ENCODE data around the gene KDM8. TPM values are rescaled to one million over a fixed set of nuclear protein-coding genes. Genes with fewer than 3 reads are reported as not detected.
A peak's percentile ranks its signal among the peaks of the same experiment; 100 is the strongest.
"Not testable (repeated sequence)": the region's sequence is repeated elsewhere in the genome, so short reads cannot be mapped to it uniquely, and the experiment has no call there.

The KDM8 gene
- total RNA-seq, 2 donors from 2014 or later, result 1.5 to 9.0 TPM

DNA sequence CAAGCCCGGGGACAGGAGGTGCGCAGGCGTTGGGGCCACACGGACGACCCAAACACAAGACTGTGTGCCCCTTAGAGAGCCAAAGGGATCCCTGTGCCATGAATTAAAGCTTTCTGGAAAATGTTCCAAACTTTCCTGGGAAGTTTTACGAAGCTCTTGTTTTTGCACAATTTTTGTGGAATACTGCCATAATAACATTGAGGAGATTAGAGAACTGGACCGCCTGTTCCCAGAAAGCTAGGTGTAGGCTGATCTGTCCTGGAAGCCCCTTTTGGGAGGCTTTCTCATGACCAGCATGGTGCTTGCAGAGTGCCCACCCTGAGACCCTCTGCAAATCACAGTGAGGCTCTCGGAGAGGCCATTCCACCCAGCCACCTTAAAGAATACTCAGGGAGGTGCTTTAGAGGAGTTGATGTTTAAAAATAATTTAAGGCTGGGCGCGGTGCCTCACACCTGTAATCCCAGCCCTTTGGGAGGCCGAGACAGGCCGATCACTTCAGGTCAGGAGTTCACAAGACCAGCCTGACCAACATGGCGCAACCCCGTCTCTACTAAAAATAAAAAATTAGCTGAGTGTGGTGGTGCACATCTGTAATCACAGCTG, 1.1 kb downstream of the KDM8 start:
- TF ChIP-seq, protein P1, sequence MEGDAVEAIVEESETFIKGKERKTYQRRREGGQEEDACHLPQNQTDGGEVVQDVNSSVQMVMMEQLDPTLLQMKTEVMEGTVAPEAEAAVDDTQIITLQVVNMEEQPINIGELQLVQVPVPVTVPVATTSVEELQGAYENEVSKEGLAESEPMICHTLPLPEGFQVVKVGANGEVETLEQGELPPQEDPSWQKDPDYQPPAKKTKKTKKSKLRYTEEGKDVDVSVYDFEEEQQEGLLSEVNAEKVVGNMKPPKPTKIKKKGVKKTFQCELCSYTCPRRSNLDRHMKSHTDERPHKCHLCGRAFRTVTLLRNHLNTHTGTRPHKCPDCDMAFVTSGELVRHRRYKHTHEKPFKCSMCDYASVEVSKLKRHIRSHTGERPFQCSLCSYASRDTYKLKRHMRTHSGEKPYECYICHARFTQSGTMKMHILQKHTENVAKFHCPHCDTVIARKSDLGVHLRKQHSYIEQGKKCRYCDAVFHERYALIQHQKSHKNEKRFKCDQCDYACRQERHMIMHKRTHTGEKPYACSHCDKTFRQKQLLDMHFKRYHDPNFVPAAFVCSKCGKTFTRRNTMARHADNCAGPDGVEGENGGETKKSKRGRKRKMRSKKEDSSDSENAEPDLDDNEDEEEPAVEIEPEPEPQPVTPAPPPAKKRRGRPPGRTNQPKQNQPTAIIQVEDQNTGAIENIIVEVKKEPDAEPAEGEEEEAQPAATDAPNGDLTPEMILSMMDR (IDR thresholded peaks at IDR 0.05), result no peak
- peaks cover 3 to 12% of the 10 kb centered on the region in 2 donors for H3K4me1 ChIP-seq (ENCODE audit: control insufficient read depth in 1 of 2, low read depth in 2 of 2)
- ATAC-seq (ENCODE audit: insufficient number of reproducible peaks, low FRiP score, low read depth), result no peak

GRCh38 chr16:27205423-27206065, 2.2 kb downstream of the KDM8 start:
- Histone ChIP-seq H3K27ac (no peak overlapping the region), H3K27me3 (replicated peaks; ENCODE audit: insufficient read depth) (no peaks in the 10 kb centered on the region), H3K4me1 (ENCODE audit: control insufficient read depth in 1 of 2, low read depth in 2 of 2) (peaks cover 3 to 12% of the 10 kb centered on the region in 2 donors), H3K36me3 (peaks cover 6% of the 10 kb centered on the region), H3K9me3 (no peaks in the 10 kb centered on the region), H3K4me3 (no peak overlapping the region)
- no peak for ATAC-seq (ENCODE audit: insufficient number of reproducible peaks, low FRiP score, low read depth)
- TF ChIP-seq, protein P1 (IDR thresholded peaks at IDR 0.05), result no peak
- no peak for DNase-seq (ENCODE audit: low spot score)

More for the DNA sequence above, 1.1 kb downstream of the KDM8 start:
- DNase-seq (ENCODE audit: low spot score), result no peak
- Histone ChIP-seq H3K27ac (peak overlapping the region; percentile 86 to 89), H3K4me3 (peak overlapping the region; percentile 77), H3K9me3 (no peaks in the 10 kb centered on the region), H3K27me3 (replicated peaks; ENCODE audit: insufficient read depth) (no peaks in the 10 kb centered on the region), H3K36me3 (no peaks in the 10 kb centered on the region)

DNA sequence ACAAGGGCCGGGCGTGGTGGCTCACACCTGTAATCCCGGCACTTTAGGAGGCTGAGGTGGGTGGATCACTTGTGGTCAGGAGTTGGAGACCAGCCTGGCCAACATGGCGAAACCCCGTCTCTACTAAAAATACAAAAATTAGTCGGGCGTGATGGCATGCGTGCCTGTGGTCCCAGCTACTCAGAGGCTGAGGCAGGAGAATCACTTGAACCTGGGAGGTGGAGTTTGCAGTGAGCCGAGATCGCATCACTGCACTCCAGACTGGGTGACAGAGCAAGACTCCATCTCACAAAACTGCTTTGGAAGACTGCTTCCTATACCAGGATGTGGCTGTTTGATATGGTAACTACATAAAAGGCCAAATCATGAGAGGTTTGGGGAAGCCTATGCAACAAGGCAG, 3.8 kb downstream of the KDM8 start:
- H3K36me3 ChIP-seq; H3K27me3 ChIP-seq (replicated peaks; ENCODE audit: insufficient read depth): not testable (repeated sequence)

DNA sequence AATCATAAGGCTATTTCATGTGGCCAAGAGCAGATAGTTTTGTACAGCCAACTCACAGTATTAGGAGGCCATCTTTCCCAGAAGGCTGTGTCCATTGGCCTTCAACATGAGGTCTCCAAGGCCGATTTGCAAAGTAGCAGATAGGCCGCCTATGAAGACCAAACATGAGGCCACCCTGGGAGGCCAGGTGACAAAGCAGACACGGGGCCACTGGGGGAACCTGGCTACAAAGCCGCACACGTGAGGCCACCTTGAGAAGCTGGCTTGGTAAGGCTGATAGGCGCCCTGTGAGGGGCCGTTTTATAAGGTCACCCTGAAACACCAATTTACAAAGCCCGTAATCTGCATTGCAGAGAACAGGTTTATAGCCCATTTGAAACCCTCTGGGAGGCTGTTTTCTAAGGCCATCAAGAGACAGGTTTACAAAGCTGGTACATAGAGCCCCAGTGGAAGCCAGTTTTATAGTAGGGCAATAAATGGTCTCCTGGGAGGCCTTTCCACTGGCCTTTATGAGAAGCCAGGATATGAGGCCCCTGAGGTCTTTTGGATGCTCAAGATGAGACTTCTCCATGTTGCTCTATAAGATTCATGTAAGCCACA, 4.9 kb downstream of the KDM8 start:
- no peaks in the 10 kb centered on the region for H3K27me3 ChIP-seq (replicated peaks; ENCODE audit: insufficient read depth)
- peaks cover 7% of the 10 kb centered on the region for H3K36me3 ChIP-seq
- ATAC-seq (ENCODE audit: insufficient number of reproducible peaks, low FRiP score, low read depth), result no peak
- no peak overlapping the region for H3K4me3 ChIP-seq
- peaks cover 0 to 7% of the 10 kb centered on the region in 2 donors for H3K4me1 ChIP-seq (ENCODE audit: control insufficient read depth in 1 of 2, low read depth in 2 of 2)
- H3K27ac ChIP-seq, result no peak overlapping the region
- no peaks in the 10 kb centered on the region for H3K9me3 ChIP-seq
- TF ChIP-seq, protein P1 (IDR thresholded peaks at IDR 0.05), result no peak
- no peak for DNase-seq (ENCODE audit: low spot score)

More for the DNA sequence above, 3.8 kb downstream of the KDM8 start:
- H3K27ac ChIP-seq; ATAC-seq (ENCODE audit: insufficient number of reproducible peaks, low FRiP score, low read depth); DNase-seq (ENCODE audit: low spot score); H3K4me3 ChIP-seq; H3K9me3 ChIP-seq: not testable (repeated sequence)
- H3K4me1 ChIP-seq (ENCODE audit: control insufficient read depth in 1 of 2, low read depth in 2 of 2), result peaks cover 3 to 12% of the 10 kb centered on the region in 2 donors

GRCh38 chr16:27208796-27209195, 5.5 kb downstream of the KDM8 start:
- no peak overlapping the region for H3K4me3 ChIP-seq
- TF ChIP-seq, protein P1 (IDR thresholded peaks at IDR 0.05), result no peak
- peaks cover 0 to 7% of the 10 kb centered on the region in 2 donors for H3K4me1 ChIP-seq (ENCODE audit: control insufficient read depth in 1 of 2, low read depth in 2 of 2)
- no peaks in the 10 kb centered on the region for H3K27me3 ChIP-seq (replicated peaks; ENCODE audit: insufficient read depth)
- no peaks in the 10 kb centered on the region for H3K9me3 ChIP-seq
- DNase-seq (ENCODE audit: low spot score), result no peak
- peaks cover 7% of the 10 kb centered on the region for H3K36me3 ChIP-seq
- no peak for ATAC-seq (ENCODE audit: insufficient number of reproducible peaks, low FRiP score, low read depth)
- H3K27ac ChIP-seq, result no peak overlapping the region

Measured in thoracic aorta (tissue), 2 donors.